Vagina (tissue), 2 donors: ENCODE results near the gene EHD1. TPM values are rescaled to one million over a fixed set of nuclear protein-coding genes. Genes with fewer than 3 reads are reported as not detected.
"Not testable (repeated sequence)": the region's sequence is repeated elsewhere in the genome, so short reads cannot be mapped to it uniquely, and the experiment has no call there.

Source experiments
- DNase-seq, 2 donors: peaks; one replicate each; pipeline ENCODE4 v3.0.0-alpha.2; 2017; ENCODE audit errors: extremely low spot score in 2 of 2
- H3K27ac ChIP-seq: fragments of 200-600 bp; sonication (generic); one replicate; pipeline ENCODE4 v1.5.1; 2019
- H3K27me3 ChIP-seq: fragments of 200-600 bp; sonication (generic); one replicate; pipeline ENCODE4 v1.5.1; 2019
- H3K36me3 ChIP-seq, 2 donors: fragments of 200-600 bp; sonication (generic); one replicate each; pipeline ENCODE4 v1.5.1; 2017 to 2019
- H3K4me1 ChIP-seq: fragments of 200-600 bp; sonication (generic); one replicate; pipeline ENCODE4 v1.5.1; 2019
- H3K4me3 ChIP-seq, 2 donors: fragments of 200-600 bp; sonication (generic); 1 replicate in 1 of 2; 2 replicates in 1 of 2; pipeline ENCODE4 v1.5.1; 2016 to 2019
- H3K9me3 ChIP-seq: fragments of 200-600 bp; sonication (generic); one replicate; pipeline ENCODE4 v1.5.1; 2019
- CTCF ChIP-seq, 3 experiments: fragments of 450-650 bp in 2 of 3; fragments of 200-600 bp in 1 of 3; sonication (generic) in 1 of 3; IDR thresholded peaks; one replicate each; pipeline ENCODE4 v1.5.1; 2017 to 2019; ENCODE audit warnings: antibody characterized with exemption in 3 of 3, mild to moderate bottlenecking in 2 of 3, moderate library complexity in 2 of 3
- POLR2A ChIP-seq, 2 donors: fragments of 450-650 bp; IDR thresholded peaks; one replicate each; pipeline ENCODE4 v1.6.1; 2017; ENCODE audit warnings: antibody characterized with exemption in 2 of 2, mild to moderate bottlenecking in 2 of 2, moderate library complexity in 2 of 2
- POLR2AphosphoS5 ChIP-seq, 2 donors: sonication (generic); formaldehyde crosslinking; IDR thresholded peaks; one replicate each; pipeline ENCODE4 v1.9.0; 2017; ENCODE audit warnings: antibody characterized with exemption in 2 of 2, mild to moderate bottlenecking in 2 of 2, low read depth in 1 of 2; ENCODE audit not compliant: insufficient read depth in 1 of 2
- intact Hi-C: fragments of 100-400 bp; cut with DNase I; formaldehyde crosslinking; loops from one replicate; pipeline ENCODE4 v1.15.1; 2023
- total RNA-seq: library from RNA; depleted of rRNA; stranded (reverse); fragments of >200 nt; gene quantifications from one replicate; pipeline ENCODE4 v1.2.3, GENCODE V29; 2016

The EHD1 gene
- total RNA-seq, 1 donor from 2014 or later = 61.6 TPM

GRCh38 chr11:64848826-64849597 is 29.4 kb downstream of the EHD1 start:
- Histone ChIP-seq H3K27ac (peak overlapping the region; percentile 21), H3K9me3 (no peaks in the 10 kb centered on the region), H3K4me1 (peaks cover 51% of the 10 kb centered on the region), H3K36me3 (peaks cover 0 to 3% of the 10 kb centered on the region in 2 donors), H3K27me3 (no peaks in the 10 kb centered on the region), H3K4me3 (no peak overlapping the region)
- intact Hi-C loops = no loop called here
- DNase-seq = no peak
- TF ChIP-seq POLR2A (IDR thresholded peaks at IDR 0.05) (no peak), POLR2AphosphoS5 (IDR thresholded peaks at IDR 0.05; ENCODE audit: insufficient read depth in 1 of 2, low read depth in 1 of 2) (no peak), CTCF (IDR thresholded peaks at IDR 0.05) (no peak)

DNA sequence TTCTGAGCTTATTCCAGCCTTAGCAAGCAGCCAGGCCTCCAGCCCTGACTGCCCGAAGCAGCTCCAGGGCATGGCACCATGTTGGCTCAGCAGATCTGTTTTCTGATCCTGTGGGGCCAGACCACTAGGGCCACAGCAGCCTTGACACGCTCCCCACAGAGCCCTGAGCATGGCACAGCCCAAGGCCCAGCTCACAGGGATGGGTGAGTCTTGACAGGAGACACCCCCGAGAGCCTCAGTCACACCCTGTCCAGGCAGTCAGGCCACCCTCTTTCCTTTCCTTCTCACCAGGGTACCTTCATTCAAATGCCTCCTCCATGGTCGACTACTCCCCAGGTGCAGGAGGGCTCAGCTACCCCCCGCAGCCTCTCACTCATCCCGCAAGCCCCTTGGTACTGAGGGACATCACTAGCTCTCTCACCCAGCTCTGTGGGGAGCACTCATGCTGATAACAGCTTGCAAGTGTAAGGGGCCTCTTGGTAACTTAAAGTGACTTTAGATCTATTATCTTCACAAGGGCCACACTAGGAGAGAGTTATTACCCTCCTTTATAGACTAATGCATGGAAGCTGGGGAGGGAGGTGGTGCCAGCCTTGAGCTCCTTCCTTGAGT is 30.1 kb downstream of the EHD1 start:
- H3K9me3 ChIP-seq = no peaks in the 10 kb centered on the region
- H3K36me3 ChIP-seq = no peaks in the 10 kb centered on the region
- no peak overlapping the region for H3K4me3 ChIP-seq
- H3K4me1 ChIP-seq = peaks cover 50% of the 10 kb centered on the region
- no peaks in the 10 kb centered on the region for H3K27me3 ChIP-seq
- H3K27ac ChIP-seq = no peak overlapping the region
- intact Hi-C loops = no loop called here
- DNase-seq = no peak
- TF ChIP-seq POLR2AphosphoS5 (IDR thresholded peaks at IDR 0.05; ENCODE audit: insufficient read depth in 1 of 2, low read depth in 1 of 2) (no peak), CTCF (IDR thresholded peaks at IDR 0.05) (no peak), POLR2A (IDR thresholded peaks at IDR 0.05) (no peak)

DNA sequence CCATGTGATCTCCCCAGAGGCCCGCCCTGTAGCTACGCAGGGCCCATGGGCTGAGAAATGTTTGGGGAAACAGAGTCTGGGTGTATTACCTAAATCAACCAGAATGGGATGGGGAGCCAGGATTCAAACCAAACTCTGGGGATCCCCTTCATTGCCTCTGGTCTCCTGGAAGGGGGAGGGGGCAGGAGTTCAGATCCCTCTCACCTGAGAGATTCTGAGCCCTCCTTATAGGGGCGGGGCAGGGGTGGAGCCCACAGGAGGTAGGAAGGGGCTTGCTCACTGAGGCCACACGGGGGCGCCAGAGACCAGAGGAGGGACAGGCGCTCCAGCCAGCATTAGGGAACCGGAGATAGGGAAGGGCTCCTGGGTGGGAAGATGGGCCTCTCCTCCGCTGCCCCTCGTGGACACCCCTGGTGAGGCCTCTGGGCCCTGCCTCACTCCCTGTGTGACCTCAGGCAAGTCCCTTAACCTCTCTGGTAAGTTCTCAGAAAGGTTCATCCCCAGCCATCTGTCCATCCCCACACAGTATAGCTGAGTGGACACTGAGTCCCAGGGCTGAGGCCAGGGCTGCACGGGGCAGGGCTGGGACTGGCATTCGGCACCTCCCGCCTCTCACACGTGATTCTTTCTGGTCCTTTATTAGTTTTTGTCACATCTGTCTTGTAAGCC is 31.3 kb downstream of the EHD1 start:
- Histone ChIP-seq H3K9me3 (no peaks in the 10 kb centered on the region), H3K4me1 (peaks cover 46% of the 10 kb centered on the region), H3K4me3 (no peak overlapping the region), H3K27ac (peak overlapping the region; percentile 3), H3K27me3 (no peaks in the 10 kb centered on the region), H3K36me3 (no peaks in the 10 kb centered on the region)
- TF ChIP-seq CTCF (IDR thresholded peaks at IDR 0.05) (peak; percentile 92 to 99 (median 98)), POLR2AphosphoS5 (IDR thresholded peaks at IDR 0.05; ENCODE audit: insufficient read depth in 1 of 2, low read depth in 1 of 2) (peak in 1 of 2 donors; percentile 23), POLR2A (IDR thresholded peaks at IDR 0.05) (peak in 1 of 2 donors; percentile 3)
- no peak for DNase-seq
- intact Hi-C loops = no loop called here

GRCh38 chr11:64845776-64846129 is 32.7 kb downstream of the EHD1 start:
- not testable (repeated sequence) for H3K27ac ChIP-seq, H3K4me3 ChIP-seq, H3K9me3 ChIP-seq, H3K36me3 ChIP-seq, DNase-seq, H3K27me3 ChIP-seq
- peaks cover 43% of the 10 kb centered on the region for H3K4me1 ChIP-seq
- intact Hi-C loops = loop anchor here (2.0 kb wide), 1 partner anchor 43 kb away; no protein-coding TSS in a partner anchor

DNA sequence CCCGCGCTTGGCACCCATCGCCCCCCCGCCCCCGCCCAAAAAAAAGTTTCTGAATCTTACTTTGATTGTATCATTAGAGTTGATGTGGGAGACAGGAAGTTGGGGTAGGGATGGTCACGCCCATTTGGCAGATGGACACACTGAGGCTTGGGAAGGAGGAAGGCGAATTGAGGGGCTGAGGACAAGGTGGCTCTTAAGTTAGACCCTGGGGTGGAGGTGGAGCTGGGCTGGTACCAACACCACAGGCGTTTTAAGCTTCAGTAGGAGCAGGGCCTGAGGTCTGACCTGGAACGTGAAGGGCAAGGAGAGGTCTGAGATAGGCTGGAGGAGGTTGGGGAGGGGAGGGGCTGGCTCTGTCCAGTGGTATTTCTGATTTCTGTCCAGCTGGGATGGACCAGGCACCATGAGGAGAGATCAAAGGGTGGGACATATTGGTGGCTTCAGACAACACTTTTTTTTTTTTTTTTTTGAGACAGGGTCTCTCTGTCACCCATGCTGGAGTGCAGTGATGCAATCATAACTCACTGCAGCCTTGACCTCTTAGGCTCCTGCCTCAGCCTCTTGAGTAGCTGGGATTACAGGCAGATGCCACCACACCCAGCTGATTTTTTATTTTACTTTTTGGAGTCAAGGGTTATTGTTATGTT is 33.2 kb downstream of the EHD1 start:
- H3K4me3 ChIP-seq = peak overlapping the region; percentile 50 to 56
- peaks cover 40% of the 10 kb centered on the region for H3K4me1 ChIP-seq
- intact Hi-C loops = loop anchor here (2.0 kb wide), 1 partner anchor 44 kb away; no protein-coding TSS in a partner anchor
- H3K27me3 ChIP-seq = no peaks in the 10 kb centered on the region
- DNase-seq = no peak
- H3K36me3 ChIP-seq = peaks cover 0 to 3% of the 10 kb centered on the region in 2 donors
- no peaks in the 10 kb centered on the region for H3K9me3 ChIP-seq
- TF ChIP-seq CTCF (IDR thresholded peaks at IDR 0.05) = no peak
- no peak for TF ChIP-seq POLR2AphosphoS5 (IDR thresholded peaks at IDR 0.05; ENCODE audit: insufficient read depth in 1 of 2, low read depth in 1 of 2)
- no peak for TF ChIP-seq POLR2A (IDR thresholded peaks at IDR 0.05)
- peak overlapping the region; percentile 78 for H3K27ac ChIP-seq
